Measurements from ENCODE around the gene OSCP1. TPM values are rescaled to one million over a fixed set of nuclear protein-coding genes. Genes with fewer than 3 reads are reported as not detected.

OSCP1 gene
- total RNA-seq, 1 donor from 2014 or later, result 7.1 TPM

GRCh38 chr1:36387141-36387949, 62.9 kb downstream of the OSCP1 start:
- Histone ChIP-seq H3K27me3 (ENCODE audit: low read depth) (no peaks in the 10 kb centered on the region), H3K36me3 (peaks cover 21% of the 10 kb centered on the region), H3K9me3 (replicated peaks) (no peaks in the 10 kb centered on the region), H3K27ac (replicated peaks) (peak overlapping the region; percentile 99), H3K4me1 (peaks cover 78% of the 10 kb centered on the region), H3K4me3 (peak overlapping the region; percentile 82)
- no peak for DNase-seq
- intact Hi-C loops (cut with micrococcal nuclease), result no loop called here
- no peak for TF ChIP-seq CTCF (IDR thresholded peaks at IDR 0.05; ENCODE audit: borderline replicate concordance)

- peaks cover 14% of the 10 kb centered on the region for H3K36me3 ChIP-seq
- peaks cover 86% of the 10 kb centered on the region for H3K4me1 ChIP-seq
- no peak for TF ChIP-seq CTCF (IDR thresholded peaks at IDR 0.05; ENCODE audit: borderline replicate concordance)
- intact Hi-C loops (cut with micrococcal nuclease), result no loop called here
- peak; percentile 89 for DNase-seq
- peak overlapping the region; percentile 99 for H3K27ac ChIP-seq (replicated peaks)
- H3K4me3 ChIP-seq, result peak overlapping the region; percentile 82
- H3K9me3 ChIP-seq (replicated peaks), result no peaks in the 10 kb centered on the region
- no peaks in the 10 kb centered on the region for H3K27me3 ChIP-seq (ENCODE audit: low read depth)
Observed at GRCh38 chr1:36386265-36387140, 63.7 kb downstream of the OSCP1 start.

- intact Hi-C loops (cut with micrococcal nuclease), result no loop called here
- no peak for TF ChIP-seq CTCF (IDR thresholded peaks at IDR 0.05; ENCODE audit: borderline replicate concordance)
- Histone ChIP-seq H3K9me3 (replicated peaks) (no peaks in the 10 kb centered on the region), H3K4me3 (peak within 1 kb of the TSS; percentile 82), H3K27ac (replicated peaks) (peak within 1 kb of the TSS; percentile 99), H3K27me3 (ENCODE audit: low read depth) (no peaks in the 10 kb centered on the region), H3K4me1 (peaks cover 95% of the 10 kb centered on the region), H3K36me3 (peaks cover 5% of the 10 kb centered on the region)
- peak; percentile 98 for DNase-seq
Observed at GRCh38 chr1:36385410-36386264, 64.6 kb downstream of the OSCP1 start, which contains the start of gene STK40. Gene STK40, minus strand, starts transcription at chr1:36385924. Its CDS starts 24,592 bp downstream, at chr1:36361332.

- no peaks in the 10 kb centered on the region for H3K9me3 ChIP-seq (replicated peaks)
- H3K27ac ChIP-seq (replicated peaks), result peak overlapping the region; percentile 99
- intact Hi-C loops (cut with micrococcal nuclease), result no loop called here
- DNase-seq, result peak; percentile 53
- H3K4me1 ChIP-seq, result peaks cover 96% of the 10 kb centered on the region
- no peaks in the 10 kb centered on the region for H3K36me3 ChIP-seq
- TF ChIP-seq CTCF (IDR thresholded peaks at IDR 0.05; ENCODE audit: borderline replicate concordance), result no peak
- no peaks in the 10 kb centered on the region for H3K27me3 ChIP-seq (ENCODE audit: low read depth)
- peak overlapping the region; percentile 82 for H3K4me3 ChIP-seq
Observed at GRCh38 chr1:36384542-36385409, 65.5 kb downstream of the OSCP1 start.
